GM23338 (cell line): ENCODE data around the gene ZNF664.
"Not testable (repeated sequence)": the region's sequence is repeated elsewhere in the genome, so short reads cannot be mapped to it uniquely, and the experiment has no call there.

Experiments used
- CREB1 ChIP-seq: fragments of 250-450 bp; sonication (Bioruptor Pico); IDR thresholded peaks from 2 replicates; pipeline ENCODE4 v1.5.0; 2020; ENCODE audit warnings: low read depth, mild to moderate bottlenecking, moderate library complexity
- EZH2 ChIP-seq: fragments of 200-600 bp; sonication (generic); IDR thresholded peaks from one replicate; pipeline ENCODE4 v1.8.0; 2017; ENCODE audit warnings: antibody characterized with exemption, mild to moderate bottlenecking, low read depth; ENCODE audit not compliant: unreplicated experiment
- EZH2phosphoT487 ChIP-seq: fragments of 200-600 bp; sonication (generic); IDR thresholded peaks from one replicate; pipeline ENCODE4 v1.8.1; 2018; ENCODE audit warnings: antibody characterized with exemption; ENCODE audit not compliant: unreplicated experiment
- POLR2AphosphoS5 ChIP-seq: IDR thresholded peaks from 2 replicates; pipeline ENCODE4 v1.6.1; 2016; ENCODE audit warnings: antibody characterized with exemption, low read depth
- ZNF114 ChIP-seq: fragments of 250-450 bp; sonication (Bioruptor Pico); IDR thresholded peaks from 2 replicates; pipeline ENCODE4 v1.5.0; 2020; ENCODE audit warnings: mild to moderate bottlenecking, moderate library complexity
- TF ChIP-seq, protein P1 (sequence below), 2 experiments: fragments of 200-600 bp in 1 of 2; sonication (generic) in 1 of 2; conservative IDR thresholded peaks; 2 replicates each; pipeline versions ENCODE4 v1.5.1 to v1.6.1; 2016 to 2017; ENCODE audit warnings: antibody characterized with exemption in 2 of 2, low read depth in 2 of 2, mild to moderate bottlenecking in 2 of 2, moderate library complexity in 1 of 2
- TF ChIP-seq, protein P2 (sequence below): IDR thresholded peaks from one replicate; pipeline ENCODE4 v1.6.1; 2018; ENCODE audit warnings: antibody characterized with exemption; ENCODE audit not compliant: unreplicated experiment

GRCh38 chr12:123946516-123947505, 26.2 kb upstream of the ZNF664 start:
- TF ChIP-seq, protein P1, sequence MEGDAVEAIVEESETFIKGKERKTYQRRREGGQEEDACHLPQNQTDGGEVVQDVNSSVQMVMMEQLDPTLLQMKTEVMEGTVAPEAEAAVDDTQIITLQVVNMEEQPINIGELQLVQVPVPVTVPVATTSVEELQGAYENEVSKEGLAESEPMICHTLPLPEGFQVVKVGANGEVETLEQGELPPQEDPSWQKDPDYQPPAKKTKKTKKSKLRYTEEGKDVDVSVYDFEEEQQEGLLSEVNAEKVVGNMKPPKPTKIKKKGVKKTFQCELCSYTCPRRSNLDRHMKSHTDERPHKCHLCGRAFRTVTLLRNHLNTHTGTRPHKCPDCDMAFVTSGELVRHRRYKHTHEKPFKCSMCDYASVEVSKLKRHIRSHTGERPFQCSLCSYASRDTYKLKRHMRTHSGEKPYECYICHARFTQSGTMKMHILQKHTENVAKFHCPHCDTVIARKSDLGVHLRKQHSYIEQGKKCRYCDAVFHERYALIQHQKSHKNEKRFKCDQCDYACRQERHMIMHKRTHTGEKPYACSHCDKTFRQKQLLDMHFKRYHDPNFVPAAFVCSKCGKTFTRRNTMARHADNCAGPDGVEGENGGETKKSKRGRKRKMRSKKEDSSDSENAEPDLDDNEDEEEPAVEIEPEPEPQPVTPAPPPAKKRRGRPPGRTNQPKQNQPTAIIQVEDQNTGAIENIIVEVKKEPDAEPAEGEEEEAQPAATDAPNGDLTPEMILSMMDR (conservative IDR thresholded peaks at IDR 0.05; ENCODE audit: low read depth in 2 of 2): not testable (repeated sequence)
- not testable (repeated sequence) for TF ChIP-seq POLR2AphosphoS5; EZH2phosphoT487; CREB1 (CRISPR knock-in tag); EZH2; ZNF114 (CRISPR knock-in tag)
- TF ChIP-seq, protein P2, sequence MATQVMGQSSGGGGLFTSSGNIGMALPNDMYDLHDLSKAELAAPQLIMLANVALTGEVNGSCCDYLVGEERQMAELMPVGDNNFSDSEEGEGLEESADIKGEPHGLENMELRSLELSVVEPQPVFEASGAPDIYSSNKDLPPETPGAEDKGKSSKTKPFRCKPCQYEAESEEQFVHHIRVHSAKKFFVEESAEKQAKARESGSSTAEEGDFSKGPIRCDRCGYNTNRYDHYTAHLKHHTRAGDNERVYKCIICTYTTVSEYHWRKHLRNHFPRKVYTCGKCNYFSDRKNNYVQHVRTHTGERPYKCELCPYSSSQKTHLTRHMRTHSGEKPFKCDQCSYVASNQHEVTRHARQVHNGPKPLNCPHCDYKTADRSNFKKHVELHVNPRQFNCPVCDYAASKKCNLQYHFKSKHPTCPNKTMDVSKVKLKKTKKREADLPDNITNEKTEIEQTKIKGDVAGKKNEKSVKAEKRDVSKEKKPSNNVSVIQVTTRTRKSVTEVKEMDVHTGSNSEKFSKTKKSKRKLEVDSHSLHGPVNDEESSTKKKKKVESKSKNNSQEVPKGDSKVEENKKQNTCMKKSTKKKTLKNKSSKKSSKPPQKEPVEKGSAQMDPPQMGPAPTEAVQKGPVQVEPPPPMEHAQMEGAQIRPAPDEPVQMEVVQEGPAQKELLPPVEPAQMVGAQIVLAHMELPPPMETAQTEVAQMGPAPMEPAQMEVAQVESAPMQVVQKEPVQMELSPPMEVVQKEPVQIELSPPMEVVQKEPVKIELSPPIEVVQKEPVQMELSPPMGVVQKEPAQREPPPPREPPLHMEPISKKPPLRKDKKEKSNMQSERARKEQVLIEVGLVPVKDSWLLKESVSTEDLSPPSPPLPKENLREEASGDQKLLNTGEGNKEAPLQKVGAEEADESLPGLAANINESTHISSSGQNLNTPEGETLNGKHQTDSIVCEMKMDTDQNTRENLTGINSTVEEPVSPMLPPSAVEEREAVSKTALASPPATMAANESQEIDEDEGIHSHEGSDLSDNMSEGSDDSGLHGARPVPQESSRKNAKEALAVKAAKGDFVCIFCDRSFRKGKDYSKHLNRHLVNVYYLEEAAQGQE: not testable (repeated sequence)
